OCI-LY7 (cell line): ENCODE measurements around the gene PARD3B. TPM values are rescaled to one million over a fixed set of nuclear protein-coding genes. Genes with fewer than 3 reads are reported as not detected.

ENCODE experiments used
- BruUV-seq: library from RNA; stranded (reverse); fragments of 400-500 nt; replicated peaks from 2 replicates; lab custom pipeline; 2021; lab: Mats Ljungman, UMichigan
- CTCF ChIA-PET: fragments of 300-600 bp; sonication (Branson Sonifier 250); formaldehyde crosslinking; loops from one replicate; lab custom pipeline; 2022; ENCODE audit warnings: antibody characterized with exemption; ENCODE audit not compliant: unreplicated experiment; lab: Charles Lee
- POLR2A ChIA-PET: fragments of 300-600 bp; sonication (Branson Sonifier 250); formaldehyde crosslinking; loops from one replicate; lab custom pipeline; 2022; ENCODE audit warnings: antibody characterized with exemption; lab: Charles Lee
- DNase-seq: peaks from one replicate; pipeline ENCODE4 v3.0.0-alpha.2; 2015; ENCODE audit warnings: low spot score
- H2AFZ ChIP-seq: fragments of 200-600 bp; sonication (generic), shearing (Covaris generic); 2 replicates; pipeline ENCODE4 v1.6.1; 2014; ENCODE audit warnings: mild to moderate bottlenecking, antibody characterized with exemption, low read length, moderate library complexity
- H3K27ac ChIP-seq: fragments of 200-600 bp; sonication (generic); 2 replicates; pipeline ENCODE4 v1.5.1; 2014; ENCODE audit warnings: mixed run types, low read depth, mild to moderate bottlenecking, moderate library complexity, low read length, inconsistent platforms; ENCODE audit not compliant: poor library complexity, severe bottlenecking
- H3K36me3 ChIP-seq: fragments of 200-600 bp; sonication (generic); 2 replicates; pipeline ENCODE4 v1.6.1; 2014; ENCODE audit warnings: mild to moderate bottlenecking, antibody characterized with exemption, low read length, moderate library complexity, mixed read lengths; ENCODE audit not compliant: insufficient read depth
- H3K4me1 ChIP-seq: fragments of 200-600 bp; sonication (generic); 2 replicates; pipeline ENCODE4 v1.5.1; 2014; ENCODE audit warnings: mild to moderate bottlenecking, low read length; ENCODE audit not compliant: insufficient read depth, poor library complexity, severe bottlenecking
- H3K4me2 ChIP-seq: fragments of 200-600 bp; sonication (generic); 2 replicates; pipeline ENCODE4 v1.6.1; 2014; ENCODE audit warnings: mild to moderate bottlenecking, low read length
- H3K4me3 ChIP-seq: fragments of 200-600 bp; sonication (generic); 2 replicates; pipeline ENCODE4 v1.5.1; 2014; ENCODE audit warnings: mild to moderate bottlenecking, low read depth, low read length; ENCODE audit not compliant: poor library complexity, severe bottlenecking
- H3K79me2 ChIP-seq: fragments of 200-600 bp; sonication (generic); 2 replicates; pipeline ENCODE4 v1.6.1; 2016; ENCODE audit warnings: low read depth, mild to moderate bottlenecking, low read length, moderate library complexity, mixed read lengths; ENCODE audit not compliant: insufficient read depth
- H3K9me2 ChIP-seq: fragments of 200-600 bp; sonication (generic); 2 replicates; pipeline ENCODE4 v1.6.1; 2016; ENCODE audit warnings: mild to moderate bottlenecking, low read length, mixed read lengths; ENCODE audit not compliant: insufficient read depth
- H3K9me3 ChIP-seq: fragments of 200-600 bp; sonication (generic); 2 replicates; pipeline ENCODE4 v1.6.1; 2014; ENCODE audit warnings: mild to moderate bottlenecking, mixed run types, low read length, mixed read lengths
- H4K20me1 ChIP-seq: fragments of 200-600 bp; sonication (generic); 2 replicates; pipeline ENCODE4 v1.6.1; 2014; ENCODE audit warnings: mild to moderate bottlenecking, antibody characterized with exemption, low read length, moderate library complexity, mixed read lengths; ENCODE audit not compliant: insufficient read depth
- CTCF ChIP-seq: fragments of 200-600 bp; sonication (generic); conservative IDR thresholded peaks from 2 replicates; pipeline ENCODE4 v1.5.1; 2014; ENCODE audit warnings: mild to moderate bottlenecking, antibody characterized with exemption, low read length, moderate library complexity, mixed read lengths
- EZH2phosphoT487 ChIP-seq: fragments of 200-600 bp; sonication (generic); IDR thresholded peaks from 2 replicates; pipeline ENCODE4 v1.6.1; 2018; ENCODE audit warnings: low read depth, borderline replicate concordance, mild to moderate bottlenecking, mixed run types, antibody characterized with exemption, low read length, moderate library complexity, mixed read lengths
- intact Hi-C: fragments of 100-400 bp; cut with micrococcal nuclease; formaldehyde crosslinking; loops from one replicate; pipeline ENCODE4 v1.10.0; 2022; ENCODE audit not compliant: unreplicated experiment
- total RNA-seq, 2 experiments: library from RNA; depleted of rRNA in 1 of 2; stranded (reverse); fragments of >200 nt in 1 of 2; shearing (Covaris generic) in 1 of 2; gene quantifications; 2 replicates each; pipeline ENCODE4 v1.2.3, GENCODE V29; 2014 to 2022

PARD3B gene
- total RNA-seq, 2 experiments from 2014 or later, result not detected

- Histone ChIP-seq H3K4me3 (no peak overlapping the region), H2AFZ (no peak overlapping the region), H3K9me3 (no peaks in the 10 kb centered on the region), H3K79me2 (no peaks in the 10 kb centered on the region), H3K27ac (no peak overlapping the region), H3K36me3 (no peaks in the 10 kb centered on the region), H3K9me2 (no peaks in the 10 kb centered on the region), H3K4me2 (no peak overlapping the region), H3K4me1 (no peaks in the 10 kb centered on the region), H4K20me1 (no peaks in the 10 kb centered on the region)
- ChIA-PET CTCF (no interaction called here), POLR2A (no interaction called here)
- TF ChIP-seq CTCF (no peak), EZH2phosphoT487 (no peak)
- DNase-seq, result no peak
- intact Hi-C loops, result no loop called here
- no TSS peak for BruUV-seq
Observed at GRCh38 chr2:205589479-205589878, 1044.2 kb downstream of the PARD3B start.

DNA sequence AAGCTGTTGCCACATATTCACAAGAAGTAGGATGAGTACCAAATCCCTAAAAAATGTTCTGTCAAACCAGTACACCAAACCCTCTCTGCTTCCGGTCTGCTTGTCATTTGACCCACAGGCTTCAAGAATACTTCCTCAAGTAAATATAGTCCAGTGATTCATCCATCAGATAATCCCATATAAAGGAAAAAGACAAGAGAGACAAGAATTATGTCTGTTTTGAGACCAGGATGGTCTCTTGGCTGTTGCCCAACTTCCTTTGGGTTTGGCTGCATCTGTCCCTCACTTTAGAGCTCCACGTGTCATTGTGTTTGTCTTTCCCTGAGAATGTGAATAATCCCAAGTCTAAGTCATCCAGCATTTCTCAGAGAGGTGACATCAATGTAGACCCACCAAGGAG lies 1045.5 kb downstream of the PARD3B start:
- Histone ChIP-seq H3K36me3 (no peaks in the 10 kb centered on the region), H4K20me1 (no peaks in the 10 kb centered on the region), H3K79me2 (no peaks in the 10 kb centered on the region), H3K27ac (no peak overlapping the region), H3K4me1 (no peaks in the 10 kb centered on the region), H3K9me2 (no peaks in the 10 kb centered on the region), H2AFZ (no peak overlapping the region), H3K9me3 (no peaks in the 10 kb centered on the region), H3K4me3 (no peak overlapping the region), H3K4me2 (no peak overlapping the region)
- BruUV-seq, result no TSS peak
- TF ChIP-seq EZH2phosphoT487 (no peak), CTCF (no peak)
- no peak for DNase-seq
- CTCF ChIA-PET, result no interaction called here
- POLR2A ChIA-PET, result no interaction called here
- intact Hi-C loops, result no loop called here

- Histone ChIP-seq H4K20me1 (no peaks in the 10 kb centered on the region), H3K4me3 (no peak overlapping the region), H3K9me2 (no peaks in the 10 kb centered on the region), H3K36me3 (no peaks in the 10 kb centered on the region), H3K79me2 (no peaks in the 10 kb centered on the region), H2AFZ (no peak overlapping the region), H3K27ac (no peak overlapping the region), H3K4me1 (no peaks in the 10 kb centered on the region), H3K9me3 (no peaks in the 10 kb centered on the region), H3K4me2 (no peak overlapping the region)
- ChIA-PET POLR2A (no interaction called here), CTCF (no interaction called here)
- intact Hi-C loops, result no loop called here
- DNase-seq, result no peak
- BruUV-seq, result no TSS peak
- TF ChIP-seq EZH2phosphoT487 (no peak), CTCF (no peak)
Observed at GRCh38 chr2:205593891-205594290, 1048.6 kb downstream of the PARD3B start.
